ENCODE data around the gene CYB561D1. TPM values are rescaled to one million over a fixed set of nuclear protein-coding genes. Genes with fewer than 3 reads are reported as not detected.

The CYB561D1 gene
- total and polyA plus RNA-seq, 9 of the 15 experiments (the other 6 are each of a cell fraction or from before 2014, with no cell fraction given) = 0.71 to 7.2 (median 3.5) TPM

GRCh38 chr1:109483672-109484518 is 10.0 kb upstream of the CYB561D1 start, which contains the start of gene ATXN7L2 (continued):
- TF ChIP-seq NCOA4 (IDR thresholded peaks at IDR 0.05; ENCODE audit: partially characterized antibody) = peak; percentile 48
- TF ChIP-seq HDAC2 (IDR thresholded peaks at IDR 0.05) = peak; percentile 94
- no peak for TF ChIP-seq SNRNP70 (optimal IDR thresholded peaks at IDR 0.05; ENCODE audit: low read depth, low read length)
- TF ChIP-seq NFRKB (IDR thresholded peaks at IDR 0.05; ENCODE audit: low read depth) = peak; percentile 88
- peak; percentile 90 for TF ChIP-seq ETS1 (conservative IDR thresholded peaks at IDR 0.05; ENCODE audit: control insufficient read depth, low read depth, low read length)
- TF ChIP-seq RB1 (IDR thresholded peaks at IDR 0.05; ENCODE audit: low read depth) = peak; percentile 89
- TF ChIP-seq ELK3 (CRISPR knock-in tag; IDR thresholded peaks at IDR 0.05) = no peak
- no peak for TF ChIP-seq ZNF217 (CRISPR knock-in tag; IDR thresholded peaks at IDR 0.05)
- TF ChIP-seq EP300 (IDR thresholded peaks at IDR 0.05; ENCODE audit: low read length) = no peak; the same call in 1 of the 2 replicates
- peak; percentile 79; the same call in 1 of the 2 replicates for TF ChIP-seq THRB (CRISPR knock-in tag; conservative IDR thresholded peaks at IDR 0.05)
- TF ChIP-seq ARNT (IDR thresholded peaks at IDR 0.05) = peak in 1 of 2 experiments; percentile 90; a peak in 3 of 4 replicates
- peak; percentile 62; the same call in 1 of the 2 replicates for TF ChIP-seq SMAD3 (CRISPR knock-in tag; conservative IDR thresholded peaks at IDR 0.05)
- TF ChIP-seq ZBTB5 (IDR thresholded peaks at IDR 0.05) = peak; percentile 68; the same call in 1 of the 2 replicates
- TF ChIP-seq MCM2 (IDR thresholded peaks at IDR 0.05; ENCODE audit: low read depth) = no peak
- TF ChIP-seq ZNF146 (CRISPR knock-in tag; IDR thresholded peaks at IDR 0.05; ENCODE audit: unreplicated experiment) = no peak
- TF ChIP-seq NR2F6 (CRISPR knock-in tag; IDR thresholded peaks at IDR 0.05) = no peak
- 0 out of 2 replicates have a peak, but pooled peaks have one; percentile 4 for TF ChIP-seq KDM2B (CRISPR knock-in tag; IDR thresholded peaks at IDR 0.05)
- TF ChIP-seq CBX5 (IDR thresholded peaks at IDR 0.05; ENCODE audit: borderline replicate concordance, low read depth) = no peak
- TF ChIP-seq THRAP3 (IDR thresholded peaks at IDR 0.05; ENCODE audit: borderline replicate concordance) = 0 out of 2 replicates have a peak, but pooled peaks have one; percentile 62
- TF ChIP-seq TAL1 (IDR thresholded peaks at IDR 0.05) = no peak; the same call in 1 of the 2 replicates
- TF ChIP-seq ZFX (CRISPR knock-in tag; IDR thresholded peaks at IDR 0.05) = peak; percentile 68
- TF ChIP-seq HINFP (tag; conservative IDR thresholded peaks at IDR 0.05; ENCODE audit: low read depth) = no peak

Measured in K562 (cell line).